AG04450 (cell line): ENCODE results near the gene TTC3. TPM values are rescaled to one million over a fixed set of nuclear protein-coding genes. Genes with fewer than 3 reads are reported as not detected.

Source experiments
- CTCF ChIA-PET: fragments of 300-600, 350-600 bp; formaldehyde crosslinking; extraction: SDS; loops from one replicate; lab custom pipeline; 2022; ENCODE audit warnings: antibody characterized with exemption, inconsistent platforms; lab: Charles Lee
- POLR2A ChIA-PET: fragments of 350-600 bp; formaldehyde crosslinking; extraction: SDS; loops from one replicate; lab custom pipeline; 2021; ENCODE audit warnings: antibody characterized with exemption, inconsistent platforms; lab: Yijun Ruan, JAX
- DNase-seq: peaks from one replicate; pipeline ENCODE4 v3.0.0-alpha.2; 2011; ENCODE audit warnings: low read depth, low spot score
- H3K27ac ChIP-seq: one replicate; pipeline ENCODE4 v1.5.1; 2012; ENCODE audit warnings: low read depth, low read length, control low read depth
- H3K27me3 ChIP-seq: one replicate; pipeline ENCODE4 v1.6.0; 2012; ENCODE audit warnings: low read length; ENCODE audit not compliant: control insufficient read depth, insufficient read depth
- H3K4me3 ChIP-seq: 2 replicates; pipeline ENCODE4 v1.5.1; 2011; ENCODE audit warnings: mild to moderate bottlenecking, low read depth, low read length, control low read depth
- H3K9me3 ChIP-seq: 2 replicates; pipeline ENCODE4 v1.5.1; 2012; ENCODE audit warnings: low read length; ENCODE audit not compliant: control insufficient read depth, insufficient read depth
- CTCF ChIP-seq: IDR thresholded peaks from 2 replicates; pipeline ENCODE4 v1.5.1; 2011; ENCODE audit warnings: low read depth, low read length, control low read depth, inconsistent platforms
- polyA plus RNA-seq: library from polyadenylated mRNA; depleted of rRNA; stranded (reverse); fragments of >200 nt; gene quantifications from 2 replicates; pipeline ENCODE4 v1.2.3, GENCODE V29; 2011; rRNA removed
- small RNA-seq: library from RNA; depleted of rRNA; stranded (forward); fragments of <200 nt; gene quantifications from one replicate; pipeline ENCODE3, GENCODE V24; 2012; ENCODE audit warnings: low read depth; ENCODE audit not compliant: insufficient read length

The TTC3 gene
- polyA plus RNA-seq, 1 experiment = 224 TPM

GRCh38 chr21:37251294-37251634 is 178.2 kb downstream of the TTC3 start:
- no peaks in the 10 kb centered on the region for H3K9me3 ChIP-seq
- CTCF ChIA-PET = interaction anchor here (0.6 to 1.5 kb wide), 7 partner anchors 14 to 414 kb away, joined by 3 to 5 read pairs (median 4); no protein-coding TSS in a partner anchor
- no peaks in the 10 kb centered on the region for H3K27me3 ChIP-seq
- no peak for DNase-seq
- no peak for TF ChIP-seq CTCF
- H3K27ac ChIP-seq = no peak overlapping the region
- no peak overlapping the region for H3K4me3 ChIP-seq
- POLR2A ChIA-PET = interaction anchor here (1.0 to 1.1 kb wide), 2 partner anchors 16 to 115 kb away, joined by 3 to 7 read pairs; partner anchors contain the start of genes DYRK1A and VPS26C

Small RNAs within 50 kb of the gene (small RNA-seq; reads per million reads assigned to genes)
- gene RN7SL678P (not detected), gene RNU6-696P (not detected)

Other genes starting within 250 kb of the TTC3 start
- gene HLCS, start 106.6 kb upstream of the TTC3 start, polyA plus RNA-seq = 19.5 and 22.3 TPM in 2 replicates
- 0.04 TPM in 1 of 2 replicates, not detected in the other for gene RIPPLY3, start 66.6 kb upstream of the TTC3 start, polyA plus RNA-seq
- 21.1 and 29.8 TPM in 2 replicates for gene PIGP, start 183 bp upstream of the TTC3 start, polyA plus RNA-seq
- gene VPS26C, start 194.1 kb downstream of the TTC3 start, polyA plus RNA-seq = 42.7 and 45.6 TPM in 2 replicates